GM18517 (cell line): ENCODE results near the gene CFAP52.
"Not testable (repeated sequence)": the region's sequence is repeated elsewhere in the genome, so short reads cannot be mapped to it uniquely, and the experiment has no call there.

ENCODE experiments used
- ATAC-seq: cut with Tn5 transposase; IDR thresholded peaks from one replicate; pipeline ENCODE4 v1.9.1; 2021; ENCODE audit warnings: mild to moderate bottlenecking, moderate library complexity; ENCODE audit not compliant: unreplicated experiment

CFAP52 gene

GRCh38 chr17:9576521-9577372 is at the start of gene CFAP52:
CFAP52 (plus strand) TSS chr17:9576642; CDS start chr17:9576696, 54 bp downstream.
- ATAC-seq, result no peak

DNA sequence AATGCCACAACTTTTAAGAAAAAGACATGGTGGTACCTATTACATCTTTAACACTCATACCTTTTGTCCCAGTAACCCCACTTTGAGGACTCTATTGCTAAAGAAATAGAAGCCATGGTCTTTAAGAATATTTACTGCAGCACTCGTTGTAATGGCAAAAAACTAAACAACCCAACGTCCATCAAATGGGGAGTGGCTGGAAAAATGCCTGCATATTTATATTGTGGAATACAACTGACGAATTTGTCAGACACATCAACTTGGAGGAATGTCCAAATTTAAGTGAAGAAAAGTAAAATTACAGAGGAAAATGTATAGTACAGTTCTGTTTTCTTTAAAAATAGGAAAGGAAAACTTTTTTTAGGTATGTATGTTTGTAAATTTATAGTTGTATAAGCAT is 48.7 kb upstream of the CFAP52 start:
- no peak for ATAC-seq

DNA sequence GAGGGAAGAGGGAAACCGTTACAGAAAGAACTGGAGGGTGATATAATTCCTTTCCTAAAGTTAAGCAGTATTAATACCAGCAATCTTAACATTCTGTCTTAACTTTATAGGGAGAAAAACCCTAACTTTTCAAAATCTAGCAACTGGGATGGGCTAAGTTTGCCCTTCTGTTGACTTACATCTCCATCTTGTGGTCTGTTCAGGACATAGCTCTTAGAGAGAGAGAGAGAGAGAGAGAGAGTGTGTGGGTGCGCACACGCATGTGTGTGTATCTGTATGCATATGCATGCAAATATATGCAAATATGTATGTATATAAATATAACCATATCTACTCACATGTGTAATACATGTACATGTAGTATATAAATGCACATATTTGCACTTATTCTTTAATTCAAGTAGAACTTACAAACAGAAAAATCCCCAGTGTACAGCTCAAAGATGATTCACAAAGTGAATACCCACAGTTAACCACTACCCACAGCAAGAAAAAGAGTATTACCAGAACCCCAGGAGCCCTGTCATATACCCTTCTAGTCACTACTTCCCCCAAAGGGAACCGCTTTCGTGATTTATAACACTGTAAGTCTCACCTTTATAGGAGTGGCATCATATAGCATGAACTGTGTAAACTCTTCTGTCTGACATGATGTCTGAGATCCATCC is 47.3 kb upstream of the CFAP52 start:
- no peak for ATAC-seq

DNA sequence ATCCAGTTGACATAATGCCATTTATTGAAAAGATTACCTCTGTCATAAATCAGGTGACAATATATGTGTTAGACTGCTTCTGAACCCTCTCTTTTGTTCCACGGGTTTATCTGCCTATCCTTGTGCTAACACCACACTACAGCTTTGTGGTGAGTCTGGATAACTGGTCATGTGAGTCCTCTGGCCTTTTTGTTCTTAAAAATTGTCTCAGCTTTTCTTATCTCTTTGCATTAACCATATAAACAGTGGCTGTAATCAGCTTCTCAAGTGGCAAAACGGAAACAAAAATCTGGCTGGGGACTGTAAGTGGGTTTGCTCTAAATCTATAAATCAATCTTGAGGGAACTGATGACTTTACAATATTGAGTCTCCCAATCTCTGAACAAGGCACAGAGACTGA is 45.4 kb upstream of the CFAP52 start:
- ATAC-seq, result no peak

- no peak for ATAC-seq
These were observed 43.7 kb upstream of the CFAP52 start for GRCh38 chr17:9532715-9533114.

DNA sequence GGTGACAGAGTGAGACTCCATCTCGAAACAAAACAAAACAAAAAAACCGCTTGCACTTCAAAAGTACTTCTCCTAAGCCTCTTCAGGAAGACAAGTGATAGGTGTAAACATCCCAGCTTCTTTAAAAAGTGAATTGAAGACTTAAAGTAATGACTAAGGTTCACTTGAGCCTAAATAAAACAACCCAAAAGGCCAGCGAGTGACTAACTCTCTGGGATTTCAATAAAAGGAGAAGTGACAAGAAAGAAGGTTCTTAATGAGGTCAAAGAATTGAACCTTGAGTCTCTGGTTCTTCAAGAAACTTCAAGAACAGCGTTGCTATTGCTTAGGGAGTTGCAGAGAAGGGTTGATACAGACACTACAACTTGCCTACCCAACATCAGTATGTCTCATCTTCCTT is 43.0 kb upstream of the CFAP52 start:
- no peak for ATAC-seq

GRCh38 chr17:9536061-9536460 is 40.4 kb upstream of the CFAP52 start:
- ATAC-seq, result no peak

- no peak for ATAC-seq
These were observed 39.2 kb upstream of the CFAP52 start for GRCh38 chr17:9537177-9537776.

DNA sequence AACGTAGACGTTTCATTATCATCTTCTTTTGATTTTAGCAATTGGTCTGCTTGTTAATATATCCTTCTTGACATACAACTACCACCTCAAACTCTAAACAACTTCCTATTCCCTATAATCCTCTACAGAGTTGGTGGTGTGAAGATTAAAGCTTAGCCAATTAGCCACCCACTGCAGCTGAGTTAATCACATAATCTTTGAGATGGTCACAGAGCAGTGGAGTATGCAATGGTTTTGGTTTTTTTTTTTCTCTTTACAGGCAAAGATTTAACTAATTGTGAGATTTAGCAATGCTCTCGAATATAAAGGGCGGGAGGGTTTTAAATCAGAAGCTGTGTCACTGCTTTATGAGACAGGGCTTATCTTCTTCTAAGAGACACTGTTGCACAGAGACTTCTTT is 37.8 kb upstream of the CFAP52 start:
- ATAC-seq, result no peak

- no peak for ATAC-seq
These were observed 34.7 kb upstream of the CFAP52 start for GRCh38 chr17:9541718-9542117.

- no peak for ATAC-seq
These were observed 32.2 kb upstream of the CFAP52 start for GRCh38 chr17:9544221-9544620.

GRCh38 chr17:9549215-9549614 is 27.2 kb upstream of the CFAP52 start:
- no peak for ATAC-seq

GRCh38 chr17:9553181-9553580 is 23.3 kb upstream of the CFAP52 start:
- no peak for ATAC-seq

DNA sequence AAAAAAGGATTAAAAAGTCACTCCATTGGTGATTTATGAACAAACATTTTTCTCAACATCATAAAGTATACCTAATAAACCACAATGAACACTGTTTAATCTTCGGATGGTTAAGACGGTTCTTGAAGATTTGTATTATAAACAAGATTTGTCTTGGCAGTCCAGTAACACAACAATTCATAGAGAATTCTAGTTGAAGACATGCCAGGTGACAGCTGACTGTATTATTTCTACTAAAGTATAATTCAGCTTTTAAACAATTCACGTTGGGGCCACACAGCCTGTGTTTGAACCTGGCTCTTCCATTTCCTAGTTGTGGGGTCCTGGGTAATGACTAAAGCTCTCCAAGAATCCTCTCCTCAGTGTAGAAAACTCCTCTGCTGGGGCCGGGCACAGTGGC is 22.8 kb upstream of the CFAP52 start:
- ATAC-seq, result no peak

DNA sequence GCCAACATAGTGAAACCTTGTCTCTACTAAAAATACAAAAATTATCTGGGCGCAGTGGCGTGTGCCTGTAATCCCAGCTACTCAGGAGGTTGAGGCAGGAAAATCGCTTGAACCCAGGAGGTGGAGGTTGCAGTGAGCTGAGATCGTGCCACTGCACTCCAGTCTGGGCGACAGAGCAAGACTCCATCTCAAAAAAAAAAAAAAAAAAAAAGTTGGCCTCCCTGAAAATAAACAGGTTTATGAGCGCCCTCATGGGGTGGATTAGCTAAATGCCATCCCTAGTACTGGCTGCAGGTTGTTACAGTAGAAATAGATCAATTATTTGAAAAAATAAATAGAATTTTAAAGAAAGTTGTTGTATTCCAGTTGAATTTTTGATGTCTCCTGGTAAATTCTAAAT is 21.7 kb upstream of the CFAP52 start:
- not testable (repeated sequence) for ATAC-seq

DNA sequence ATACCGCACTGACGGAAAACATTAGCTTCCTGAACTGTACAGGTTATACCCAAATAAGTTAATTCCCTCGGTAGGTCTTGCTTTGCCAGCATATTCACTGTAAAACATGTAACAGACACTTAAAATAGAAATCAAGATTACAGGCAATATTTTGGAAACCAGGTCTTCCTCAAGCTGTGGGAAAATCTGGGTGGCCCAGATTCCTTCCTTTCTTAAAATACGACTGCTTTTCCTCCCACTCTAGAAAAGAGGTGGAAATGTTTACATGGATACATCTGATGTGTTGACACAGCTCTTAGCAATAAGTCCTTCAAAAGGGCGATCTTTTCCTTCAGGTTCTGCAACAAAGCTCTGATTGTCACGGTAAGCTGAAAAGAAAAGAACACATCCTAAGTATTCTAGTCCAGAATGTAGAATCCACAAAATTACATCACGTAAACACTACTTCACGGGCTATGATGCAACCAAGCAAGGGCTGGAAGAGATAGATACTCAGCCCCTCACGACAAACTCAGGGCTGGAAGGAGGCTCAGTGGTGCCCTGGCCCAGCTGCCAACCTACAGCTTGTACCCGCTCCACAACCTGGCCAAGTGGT is 19.2 kb upstream of the CFAP52 start:
- no peak for ATAC-seq

DNA sequence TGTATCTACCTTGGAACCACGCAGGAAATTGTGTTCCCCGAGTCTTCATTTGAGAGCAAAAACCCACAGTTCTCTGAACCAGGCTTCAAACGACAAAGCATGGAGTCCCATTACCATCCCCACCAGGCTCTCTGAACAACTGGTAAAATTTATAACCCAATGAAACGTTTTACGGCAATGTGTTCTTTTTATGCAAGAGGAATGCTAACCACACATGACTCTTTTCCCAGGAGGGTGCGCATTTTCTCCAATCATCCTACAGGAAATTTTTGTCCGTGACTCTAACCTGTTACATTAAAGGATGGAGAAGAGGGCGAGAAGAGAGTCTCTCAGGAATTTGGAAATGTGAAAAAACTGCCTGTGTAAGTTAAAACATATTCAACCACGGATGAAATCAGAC is 18.6 kb upstream of the CFAP52 start:
- no peak for ATAC-seq

DNA sequence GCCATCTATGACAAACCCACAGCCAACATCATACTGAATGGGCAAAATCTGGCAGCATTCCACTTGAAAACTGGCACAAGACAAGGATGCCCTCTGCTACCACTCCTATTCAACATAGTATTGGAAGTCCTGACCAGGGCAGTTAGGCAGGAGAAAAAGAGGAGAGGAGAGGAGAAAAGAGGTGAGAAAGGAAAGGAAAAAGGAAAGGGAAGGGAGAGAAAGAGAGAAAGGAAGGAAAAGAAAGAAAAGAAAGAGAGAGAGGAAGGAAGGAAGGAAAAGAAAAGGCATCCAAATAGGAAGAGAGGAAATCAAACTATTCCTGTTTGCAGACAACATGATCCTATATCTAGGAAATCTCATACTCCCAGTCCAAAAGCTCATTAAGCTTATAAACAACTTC is 12.3 kb upstream of the CFAP52 start:
- no peak for ATAC-seq

DNA sequence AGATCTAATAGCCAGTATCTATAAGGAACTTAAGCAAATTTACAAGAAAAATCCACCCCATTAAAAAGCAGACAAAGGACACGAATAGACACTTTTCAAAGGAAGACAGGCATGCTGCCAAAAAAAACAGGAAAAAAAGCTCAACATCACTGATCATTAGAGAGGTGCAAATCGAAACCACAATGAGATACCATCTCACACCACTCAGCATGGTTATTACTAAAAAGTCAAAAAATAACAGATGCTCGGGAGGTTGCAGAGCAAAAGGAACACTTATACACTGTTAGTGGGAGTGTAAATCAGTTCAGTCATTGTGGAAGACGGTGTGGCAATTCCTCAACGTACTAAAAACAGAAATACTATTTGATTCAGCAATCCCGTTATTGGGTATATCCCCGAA is 10.4 kb upstream of the CFAP52 start:
- ATAC-seq, result no peak

GRCh38 chr17:9566739-9567138 is 9.7 kb upstream of the CFAP52 start:
- not testable (repeated sequence) for ATAC-seq

GRCh38 chr17:9568004-9568403 is 8.4 kb upstream of the CFAP52 start:
- ATAC-seq, result no peak
